GM13976 (cell line): ENCODE data around the gene SLC10A4.
A peak's percentile ranks its signal among the peaks of the same experiment; 100 is the strongest.
"Not testable (repeated sequence)": the region's sequence is repeated elsewhere in the genome, so short reads cannot be mapped to it uniquely, and the experiment has no call there.

Experiments used
- DNase-seq: peaks from one replicate; pipeline ENCODE4 v3.0.0; 2012; ENCODE audit warnings: low spot score
- in situ Hi-C: fragments of 300-500 bp; cut with MboI; formaldehyde crosslinking; loops from one replicate; pipeline ENCODE4 v1.12.0; 2022; ENCODE audit warnings: low sequenced_read_pairs, mixed read lengths, inconsistent platforms; ENCODE audit not compliant: unreplicated experiment
- TF ChIP-seq, protein P1 (sequence below): IDR thresholded peaks from 2 replicates; pipeline ENCODE4 v1.5.1; 2012; ENCODE audit warnings: borderline replicate concordance, mild to moderate bottlenecking; ENCODE audit not compliant: insufficient read depth; ENCODE audit errors: extremely low read depth, missing control alignments, control extremely low read depth

The SLC10A4 gene

DNA sequence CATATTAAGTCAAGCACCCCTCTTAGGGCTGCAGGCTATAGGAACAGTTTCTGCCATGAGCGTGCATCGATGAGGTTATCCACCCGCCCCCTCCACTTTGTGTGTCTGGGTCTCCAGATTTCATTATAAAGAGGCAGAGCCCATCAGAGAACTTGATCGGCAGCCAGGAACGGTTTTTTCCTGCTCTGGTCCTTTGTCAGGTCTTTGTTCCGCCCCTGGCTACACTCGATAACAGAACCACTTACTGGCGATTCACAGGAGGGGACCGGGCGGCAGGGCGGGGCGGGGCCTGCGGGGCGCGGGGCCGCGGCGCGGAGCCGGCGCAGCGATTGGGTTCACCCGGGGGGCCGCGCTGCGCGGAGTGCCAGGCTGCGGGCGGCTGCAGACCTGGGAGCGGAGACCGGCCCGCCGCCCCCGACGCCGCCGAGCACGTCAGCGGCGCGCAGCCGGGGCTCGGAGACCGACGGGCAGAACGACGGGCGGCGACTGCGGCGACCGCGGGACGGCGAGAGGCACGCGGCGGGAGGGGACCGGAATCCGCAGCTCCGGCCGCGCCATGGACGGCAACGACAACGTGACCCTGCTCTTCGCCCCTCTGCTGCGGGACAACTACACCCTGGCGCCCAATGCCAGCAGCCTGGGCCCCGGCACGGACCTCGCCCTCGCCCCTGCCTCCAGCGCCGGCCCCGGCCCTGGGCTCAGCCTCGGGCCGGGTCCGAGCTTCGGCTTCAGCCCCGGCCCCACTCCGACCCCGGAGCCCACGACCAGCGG, at the start of gene SLC10A4:
SLC10A4 (plus strand) TSS at position 338 of the 771 bp plus-strand sequence; CDS start at position 557, 219 bp downstream.
- in situ Hi-C loops, result no loop called here
- DNase-seq, result peak; percentile 63
- TF ChIP-seq, protein P1, sequence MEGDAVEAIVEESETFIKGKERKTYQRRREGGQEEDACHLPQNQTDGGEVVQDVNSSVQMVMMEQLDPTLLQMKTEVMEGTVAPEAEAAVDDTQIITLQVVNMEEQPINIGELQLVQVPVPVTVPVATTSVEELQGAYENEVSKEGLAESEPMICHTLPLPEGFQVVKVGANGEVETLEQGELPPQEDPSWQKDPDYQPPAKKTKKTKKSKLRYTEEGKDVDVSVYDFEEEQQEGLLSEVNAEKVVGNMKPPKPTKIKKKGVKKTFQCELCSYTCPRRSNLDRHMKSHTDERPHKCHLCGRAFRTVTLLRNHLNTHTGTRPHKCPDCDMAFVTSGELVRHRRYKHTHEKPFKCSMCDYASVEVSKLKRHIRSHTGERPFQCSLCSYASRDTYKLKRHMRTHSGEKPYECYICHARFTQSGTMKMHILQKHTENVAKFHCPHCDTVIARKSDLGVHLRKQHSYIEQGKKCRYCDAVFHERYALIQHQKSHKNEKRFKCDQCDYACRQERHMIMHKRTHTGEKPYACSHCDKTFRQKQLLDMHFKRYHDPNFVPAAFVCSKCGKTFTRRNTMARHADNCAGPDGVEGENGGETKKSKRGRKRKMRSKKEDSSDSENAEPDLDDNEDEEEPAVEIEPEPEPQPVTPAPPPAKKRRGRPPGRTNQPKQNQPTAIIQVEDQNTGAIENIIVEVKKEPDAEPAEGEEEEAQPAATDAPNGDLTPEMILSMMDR, result no peak

GRCh38 chr4:48436318-48436717, 46.8 kb upstream of the SLC10A4 start:
- in situ Hi-C loops, result loop anchor here (10.0 kb wide), 1 partner anchor 58 kb away; the partner anchor contains the start of gene ZAR1
- DNase-seq, result no peak
- TF ChIP-seq, protein P1, result no peak

- DNase-seq, result no peak
- TF ChIP-seq, protein P1, result no peak
- in situ Hi-C loops, result loop anchor here (10.0 kb wide), 1 partner anchor 55 kb away; the partner anchor contains the start of gene ZAR1
Observed at GRCh38 chr4:48439988-48440387, 43.2 kb upstream of the SLC10A4 start.

DNA sequence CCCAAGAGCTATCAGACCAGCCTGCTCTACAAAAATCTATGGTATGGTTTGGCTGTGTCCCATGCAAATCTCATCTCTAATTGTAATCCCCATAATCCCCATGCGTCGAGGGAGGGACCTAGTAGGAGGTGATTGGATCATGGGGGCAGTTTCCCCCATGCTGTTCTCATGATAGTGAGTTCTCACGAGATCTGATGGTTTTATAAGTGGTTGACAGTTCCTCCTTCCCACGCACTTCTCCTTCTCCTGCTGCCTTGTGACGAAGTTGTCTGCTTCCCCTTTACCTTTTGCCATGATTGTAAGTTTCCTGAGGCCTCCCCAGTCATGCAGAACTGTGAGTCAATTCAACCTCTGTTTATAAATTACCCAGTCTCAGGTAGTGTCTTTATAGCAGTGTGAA, 42.2 kb upstream of the SLC10A4 start:
- DNase-seq, in situ Hi-C loops: not testable (repeated sequence)

DNA sequence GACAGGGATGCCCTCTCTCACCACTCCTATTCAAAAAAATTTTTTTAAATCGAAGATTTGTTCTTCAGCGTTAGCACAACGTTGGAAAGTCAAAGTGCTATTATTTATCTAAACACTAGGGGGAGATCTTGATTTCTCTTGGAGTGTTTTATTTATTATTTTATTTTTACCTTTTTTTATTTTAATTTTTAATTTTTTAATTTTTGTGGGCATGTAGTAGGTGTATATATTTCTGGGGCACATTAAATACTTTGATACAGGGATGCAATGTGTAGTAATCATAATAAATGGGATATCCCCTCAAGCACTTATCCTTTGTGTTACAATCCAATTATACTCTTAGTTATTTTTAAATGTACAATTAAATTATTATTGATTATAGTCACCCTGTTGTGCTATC, 37.4 kb upstream of the SLC10A4 start:
- TF ChIP-seq, protein P1, result peak; percentile 28
- peak; percentile 7 for DNase-seq
- in situ Hi-C loops, result no loop called here

GRCh38 chr4:48446642-48447041, 36.5 kb upstream of the SLC10A4 start:
- DNase-seq, result no peak
- TF ChIP-seq, protein P1, result no peak
- in situ Hi-C loops, result no loop called here

DNA sequence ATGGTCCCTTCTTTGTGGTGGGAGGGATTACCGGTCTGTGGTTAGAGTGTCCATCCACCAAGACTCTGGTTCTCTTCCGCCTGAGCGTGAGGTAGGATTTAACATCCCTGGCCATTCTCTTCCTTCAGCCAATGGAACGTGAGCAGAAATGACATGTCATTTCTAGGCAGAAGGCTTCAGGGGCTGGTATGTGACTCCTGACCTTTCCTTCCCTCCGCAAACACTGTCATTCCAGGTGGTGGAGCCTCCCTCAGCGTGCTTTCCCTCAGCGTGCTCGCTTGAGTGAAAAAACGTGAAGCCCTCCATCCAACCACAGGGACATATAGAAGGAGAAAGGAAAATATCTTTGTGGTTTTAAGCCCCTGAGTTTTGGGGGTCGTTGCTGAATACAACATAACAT, 34.0 kb upstream of the SLC10A4 start:
- TF ChIP-seq, protein P1, result no peak
- in situ Hi-C loops, result no loop called here
- DNase-seq, result no peak
